ENCODE data around the gene F2RL1.
"Not testable (repeated sequence)": the region's sequence is repeated elsewhere in the genome, so short reads cannot be mapped to it uniquely, and the experiment has no call there.

Gene F2RL1

DNA sequence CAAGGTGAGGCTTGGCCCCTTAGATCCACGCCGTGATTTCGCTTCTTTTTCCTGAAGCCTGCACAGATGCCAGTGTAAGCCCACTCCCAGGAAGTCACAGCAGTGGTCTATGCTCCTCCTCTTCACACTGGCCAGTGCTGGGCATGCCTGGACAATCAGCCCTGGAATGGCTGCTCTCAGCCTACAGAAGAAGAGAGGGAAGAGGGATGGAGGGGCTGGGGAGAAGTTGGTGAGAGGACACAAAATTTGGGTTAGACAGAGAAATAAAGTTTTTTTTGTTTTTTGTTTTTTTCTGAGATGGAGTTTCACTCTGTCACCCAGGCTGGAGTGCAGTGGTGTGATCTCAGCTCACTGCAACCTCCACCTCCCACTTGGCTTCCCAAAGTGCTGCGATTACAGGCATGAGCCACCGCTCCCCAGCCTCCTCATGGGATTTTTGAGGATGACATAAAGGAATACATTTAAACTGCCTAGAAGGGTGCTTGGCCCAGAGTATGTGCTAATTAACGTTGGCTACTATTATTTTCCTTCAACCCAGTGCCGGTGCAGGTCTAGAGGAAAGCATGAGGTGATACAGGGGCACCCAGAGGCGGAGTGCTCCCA lies 31.8 kb downstream of the F2RL1 start:
- DNase-seq (ENCODE audit: low spot score): no peak

DNA sequence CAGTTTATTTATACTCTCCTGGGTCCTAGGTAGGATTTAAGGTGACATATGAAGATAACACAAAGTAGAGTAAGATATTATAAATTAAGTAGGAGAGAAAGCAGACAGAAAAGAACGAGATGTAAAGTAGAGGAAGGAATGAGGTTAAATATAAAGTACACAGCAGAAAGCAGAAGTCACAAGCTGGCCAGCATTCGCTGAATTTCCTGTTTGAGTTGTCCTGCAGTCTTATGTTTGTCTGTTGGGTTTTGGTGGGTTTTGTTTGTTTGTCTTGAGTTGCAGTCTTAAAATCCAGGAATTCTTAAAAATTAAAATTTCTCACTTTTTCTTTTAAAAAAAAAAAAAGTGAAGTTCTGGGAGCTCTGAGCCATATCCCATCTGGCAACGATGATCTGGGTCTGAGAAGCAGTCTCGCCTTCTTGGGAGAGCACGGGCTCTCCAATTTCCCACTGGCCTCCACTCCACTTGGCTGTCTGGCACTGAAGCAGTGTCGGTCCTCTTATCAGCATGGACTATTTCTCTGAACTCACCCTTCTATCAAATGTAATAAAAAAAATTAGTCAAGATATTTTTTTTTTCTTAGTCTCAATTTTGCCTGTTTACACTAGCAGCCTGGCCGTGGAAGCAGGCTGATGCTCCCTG lies 33.0 kb downstream of the F2RL1 start:
- no peak for DNase-seq (ENCODE audit: low spot score)

DNA sequence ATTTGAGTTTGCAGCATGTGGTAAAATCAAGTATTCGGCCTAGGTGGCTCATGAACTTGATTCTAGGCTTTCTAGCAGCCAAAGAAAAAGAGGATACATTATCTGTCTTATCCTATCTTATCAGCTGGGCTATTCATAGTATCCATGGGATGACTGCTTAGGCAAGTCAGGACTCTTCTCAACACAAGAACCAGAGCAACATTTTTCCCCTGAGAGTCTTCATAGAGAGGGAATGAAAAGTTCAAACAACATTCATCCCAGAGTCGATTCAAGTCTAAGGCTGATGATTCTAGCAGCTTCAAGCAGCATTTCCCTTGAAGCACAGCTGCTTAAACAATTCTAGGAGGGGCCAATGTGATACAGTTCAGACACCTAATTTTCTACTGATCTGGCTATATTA lies 33.9 kb downstream of the F2RL1 start:
- DNase-seq (ENCODE audit: low spot score): no peak

DNA sequence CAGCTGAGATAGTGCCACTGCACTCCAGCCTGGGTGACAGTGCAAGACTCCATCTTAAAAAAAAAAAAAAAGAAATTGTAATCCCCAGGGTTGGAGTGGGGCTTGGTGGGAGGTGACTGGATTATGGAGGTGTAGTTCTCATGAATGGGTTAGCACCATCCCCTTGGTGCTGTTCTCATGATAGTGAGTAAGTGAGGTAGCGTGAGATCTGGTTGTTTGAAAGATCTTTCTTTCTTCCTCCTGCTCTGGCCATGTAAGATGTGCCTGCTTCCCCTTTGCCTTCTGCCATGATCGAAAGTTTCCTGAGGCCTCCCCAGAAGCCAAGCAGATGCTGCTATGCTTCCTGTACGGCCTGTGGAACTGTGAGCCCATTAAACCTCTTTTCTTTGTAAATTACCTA lies 34.9 kb downstream of the F2RL1 start:
- not testable (repeated sequence) for DNase-seq (ENCODE audit: low spot score)

DNA sequence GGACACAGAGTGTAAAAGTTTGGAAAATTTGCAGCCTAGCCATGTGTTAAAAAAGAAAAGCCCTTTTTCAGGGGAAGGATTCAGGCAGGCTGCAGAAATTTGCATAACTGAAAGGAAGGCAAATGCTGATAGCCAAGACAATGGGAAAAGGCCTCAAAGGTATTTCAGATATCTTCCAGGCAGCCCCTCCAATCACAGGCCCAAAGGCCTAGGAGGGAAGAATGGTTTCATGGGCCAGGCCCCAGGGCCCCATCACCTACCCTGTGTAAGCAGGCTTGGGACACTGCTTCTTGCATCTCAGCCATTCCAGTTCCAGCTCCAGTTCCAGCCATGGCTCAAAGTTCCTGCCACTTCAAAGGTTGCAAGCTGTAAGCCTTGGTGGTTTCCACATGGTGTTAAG lies 35.8 kb downstream of the F2RL1 start:
- DNase-seq (ENCODE audit: low spot score): no peak

DNA sequence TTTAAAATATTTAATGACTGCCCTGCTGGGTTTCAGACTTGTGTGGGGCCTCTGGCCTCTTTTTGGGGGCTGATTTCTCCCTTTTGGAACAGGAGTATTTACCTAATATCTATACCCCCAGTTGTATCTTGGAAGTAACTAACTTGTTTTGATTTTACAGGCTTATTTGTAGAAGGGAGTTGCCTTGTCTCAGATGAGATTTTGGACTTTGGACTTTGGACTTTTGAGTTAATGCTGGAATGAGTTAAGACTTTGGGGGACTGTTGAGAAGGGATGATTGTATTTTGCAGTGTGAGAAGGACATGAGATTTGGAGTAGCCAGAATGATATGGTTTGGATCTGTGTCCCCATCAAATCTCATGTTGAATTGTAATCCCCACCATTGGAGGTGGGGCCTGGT lies 36.7 kb downstream of the F2RL1 start:
- DNase-seq (ENCODE audit: low spot score): not testable (repeated sequence)

DNA sequence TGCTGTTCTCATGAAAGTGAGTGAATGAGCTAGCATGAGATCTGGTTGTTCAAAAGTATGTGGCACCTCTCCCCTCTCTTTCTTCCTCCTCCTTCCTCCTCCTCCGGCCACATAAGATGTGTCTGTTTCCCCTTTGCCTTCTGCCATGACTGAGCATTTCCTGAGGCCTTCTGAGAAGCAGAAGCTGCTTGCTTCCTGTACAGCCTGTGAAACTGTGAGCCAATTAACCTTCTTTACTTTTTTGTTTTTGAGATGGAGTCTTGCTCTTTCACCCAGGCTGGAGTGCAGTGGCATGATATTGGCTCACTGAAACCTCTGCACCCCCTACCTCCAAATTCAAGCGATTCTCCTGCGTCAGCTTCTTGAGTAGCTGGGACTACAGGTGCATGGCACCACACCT lies 37.1 kb downstream of the F2RL1 start:
- DNase-seq (ENCODE audit: low spot score): no peak

DNA sequence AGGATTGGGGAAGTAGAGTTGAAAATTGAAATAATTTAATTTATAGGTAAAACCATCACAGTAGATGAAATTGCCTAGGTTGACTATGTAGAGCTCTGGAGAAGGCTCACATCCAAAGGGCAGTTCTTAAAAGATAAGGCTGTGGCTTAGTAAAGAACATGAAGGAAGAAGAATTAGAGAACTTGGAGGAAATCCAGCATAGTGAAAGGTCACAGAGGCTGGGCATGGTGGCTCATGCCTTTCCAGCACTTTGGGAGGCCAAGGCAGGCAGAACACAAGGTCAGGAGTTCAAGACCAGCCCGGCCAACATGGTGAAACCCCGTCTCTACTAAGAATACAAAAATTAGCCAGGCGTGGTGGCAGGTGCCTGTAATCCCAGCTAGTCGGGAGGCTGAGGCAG lies 38.0 kb downstream of the F2RL1 start:
- not testable (repeated sequence) for DNase-seq (ENCODE audit: low spot score)

DNA sequence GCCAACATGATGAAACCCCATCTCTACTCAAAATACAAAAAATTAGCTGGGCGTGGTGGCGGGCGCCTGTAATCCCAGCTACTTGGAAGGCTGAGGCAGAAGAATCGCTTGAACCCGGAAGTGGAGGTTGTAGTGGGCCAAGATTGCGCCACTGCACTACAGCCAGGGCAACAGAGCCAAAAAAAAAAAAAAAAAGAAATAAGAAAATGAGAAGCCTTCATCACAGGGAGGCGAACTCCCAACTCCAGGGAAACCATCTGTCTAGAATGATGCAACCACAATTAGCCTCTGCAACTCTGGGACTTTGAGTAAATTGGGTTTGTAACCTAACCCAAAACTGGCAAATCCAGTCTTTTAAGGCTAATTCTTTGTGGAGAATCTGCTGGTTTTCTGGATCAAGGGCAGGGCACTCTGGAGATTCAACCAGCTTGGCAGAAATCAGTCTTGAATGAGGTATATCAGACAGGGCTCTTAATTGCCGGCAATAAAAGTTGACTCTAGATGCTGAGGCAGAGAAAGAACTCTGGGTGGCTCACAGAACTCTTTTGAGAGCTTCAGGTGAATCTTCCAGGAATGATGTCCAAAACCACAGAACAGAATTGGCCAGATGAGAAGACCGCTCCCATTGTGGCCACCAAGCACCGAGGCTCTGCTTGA lies 40.9 kb downstream of the F2RL1 start:
- DNase-seq (ENCODE audit: low spot score): no peak

DNA sequence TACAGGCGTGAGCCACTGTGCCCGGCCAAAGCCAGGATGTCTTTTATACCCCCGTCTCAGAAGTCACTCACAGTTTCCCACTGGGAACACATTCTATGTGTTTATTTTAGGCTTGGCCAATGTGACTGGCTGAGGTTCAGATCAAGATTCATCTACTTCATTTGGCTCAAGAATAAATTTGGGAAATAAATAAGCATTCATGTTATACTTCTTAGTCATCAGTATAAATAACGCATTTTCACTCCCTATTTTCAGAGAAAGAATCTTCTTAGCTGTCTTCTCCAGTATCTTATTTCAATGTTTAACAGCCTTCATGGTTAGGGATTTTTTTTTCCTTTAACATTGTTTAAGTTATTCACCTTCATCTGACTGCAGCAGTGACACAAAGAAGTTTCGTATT lies 42.8 kb downstream of the F2RL1 start:
- DNase-seq (ENCODE audit: low spot score): no peak

DNA sequence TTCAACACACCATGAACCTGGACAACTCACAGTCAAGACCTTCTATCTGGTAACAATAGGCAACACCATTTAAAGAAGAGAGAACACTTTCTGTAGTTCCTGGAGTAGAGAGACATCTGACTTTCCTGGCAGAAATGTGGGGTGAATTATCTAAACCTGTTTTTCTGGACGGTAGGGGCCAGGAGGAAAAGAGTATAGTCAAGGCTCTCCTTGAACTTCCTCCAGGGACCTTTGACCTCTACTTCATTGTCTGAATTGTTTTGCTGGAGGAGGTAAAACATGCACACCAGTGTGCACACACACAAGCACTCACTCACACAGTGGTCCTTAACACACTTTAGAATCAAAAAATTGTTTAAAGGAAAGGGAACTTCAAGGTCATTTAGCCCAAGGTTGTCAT lies 44.2 kb downstream of the F2RL1 start:
- DNase-seq (ENCODE audit: low spot score): no peak

DNA sequence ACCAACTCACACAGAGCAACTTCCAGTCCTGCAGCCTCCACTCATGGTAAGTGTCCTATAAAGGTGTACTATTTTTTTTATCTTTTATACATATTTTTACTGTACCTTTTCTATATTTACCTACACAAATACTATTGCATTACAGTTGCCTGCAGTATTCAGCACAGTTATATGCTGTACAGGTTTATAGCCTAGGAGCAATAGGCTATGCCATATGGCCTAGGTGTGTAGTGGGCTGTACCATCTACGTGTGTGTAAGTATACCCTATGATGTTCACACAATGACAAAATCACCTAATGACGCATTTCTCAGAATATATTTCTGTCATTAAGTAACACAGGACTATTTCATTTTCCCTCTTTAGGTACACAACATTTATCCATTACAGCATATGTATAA lies 47.7 kb downstream of the F2RL1 start:
- DNase-seq (ENCODE audit: low spot score): no peak

DNA sequence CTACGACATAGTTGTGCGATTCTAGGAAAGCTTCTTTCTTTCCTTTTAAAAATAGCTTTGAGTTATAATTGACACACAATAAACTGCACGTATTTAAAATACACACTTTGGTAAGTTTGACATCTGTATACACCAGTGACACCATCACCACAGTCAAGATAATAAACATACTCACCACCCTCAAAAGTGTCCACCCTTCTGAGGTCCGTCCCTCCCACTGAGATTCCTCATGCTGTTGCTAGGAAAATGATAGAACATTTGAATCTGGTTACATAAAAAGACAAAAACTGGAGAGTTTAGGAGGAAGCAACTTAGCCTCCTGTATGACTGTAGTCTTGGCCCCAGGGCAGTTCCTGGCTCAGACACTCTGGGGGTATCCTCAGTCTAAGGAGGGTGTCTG lies 48.2 kb downstream of the F2RL1 start:
- DNase-seq (ENCODE audit: low spot score): no peak

DNA sequence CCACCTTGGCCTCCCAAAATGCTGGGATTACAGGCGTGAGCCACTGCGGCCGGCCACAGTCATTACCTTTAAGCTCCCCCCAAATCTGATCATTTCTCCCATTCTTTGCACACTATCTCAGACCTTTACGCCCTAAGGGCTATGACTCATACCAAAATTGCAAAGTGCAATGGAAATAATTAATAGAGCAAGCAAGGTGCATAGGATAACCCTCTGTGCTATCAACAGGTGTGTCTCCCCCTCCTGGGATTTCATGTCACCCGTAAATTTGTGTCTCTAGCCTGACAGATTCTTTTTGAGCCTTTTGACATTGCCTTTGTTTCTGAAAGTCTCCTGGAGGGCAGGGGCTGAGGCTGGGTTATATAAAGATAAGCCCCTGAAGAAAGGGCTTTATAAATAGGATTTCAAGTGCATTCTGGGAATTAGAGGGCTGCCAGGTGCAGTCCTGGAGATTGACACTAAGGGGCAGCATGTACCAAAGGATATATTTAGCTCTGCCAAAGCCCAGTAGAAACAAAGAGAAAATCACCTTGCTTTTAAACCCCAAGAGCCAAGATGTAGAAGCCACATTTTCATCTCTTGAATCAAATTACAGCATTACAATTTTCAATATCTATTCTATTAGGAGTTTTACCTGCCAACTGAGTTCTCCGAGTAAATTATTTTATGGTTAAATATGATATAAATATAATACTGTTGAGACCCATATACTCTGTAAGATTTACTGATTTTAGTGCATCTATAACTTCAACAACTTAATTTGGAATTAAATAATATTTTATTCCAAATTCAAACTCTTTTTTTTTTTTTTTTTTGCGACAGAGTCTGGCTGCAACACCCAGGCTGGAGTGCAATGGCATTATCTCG lies 49.2 kb downstream of the F2RL1 start:
- peak; percentile 43 for DNase-seq (ENCODE audit: low spot score)

DNA sequence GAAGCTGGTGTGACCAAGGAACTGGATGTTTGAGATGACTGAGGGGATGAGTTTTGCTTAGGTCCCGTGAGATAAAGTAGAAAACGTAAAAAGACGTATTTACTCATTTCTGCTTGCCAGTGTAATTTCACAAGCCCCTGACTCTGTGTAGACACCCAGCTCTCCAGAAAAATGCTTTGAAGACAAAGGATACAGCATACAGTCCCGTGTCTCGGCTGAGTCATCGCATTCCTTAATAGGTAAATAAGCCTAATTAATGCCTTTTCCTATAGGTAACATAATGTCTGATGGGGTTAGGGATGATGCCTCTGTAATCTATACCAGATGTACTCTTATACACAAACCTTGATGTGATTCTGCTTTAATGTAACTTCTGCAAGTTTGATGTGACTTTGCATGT lies 51.2 kb downstream of the F2RL1 start:
- DNase-seq (ENCODE audit: low spot score): no peak

DNA sequence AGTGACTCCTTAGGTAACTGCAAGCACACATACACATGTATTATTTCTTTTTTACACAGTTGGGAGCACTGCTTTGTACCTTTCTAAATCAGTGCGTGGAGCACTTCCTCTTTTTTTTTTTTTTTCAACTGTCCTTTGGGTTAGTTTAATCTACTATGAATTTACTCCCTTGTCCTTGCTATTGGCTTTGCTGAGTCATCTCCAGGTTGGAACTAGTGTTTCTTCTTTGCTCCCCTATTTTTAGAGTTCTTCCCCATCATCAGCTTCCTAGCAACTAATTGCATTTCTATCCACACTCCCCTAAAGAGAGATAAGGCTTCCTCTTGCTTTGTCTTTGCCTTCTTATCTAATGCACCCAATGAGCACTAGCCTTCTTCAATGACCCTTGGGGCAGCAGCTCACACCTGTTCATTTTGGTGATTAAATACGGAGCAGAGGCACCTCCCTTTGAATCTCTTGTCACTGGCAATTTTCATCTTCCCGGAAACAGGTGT lies 55.3 kb downstream of the F2RL1 start:
- no peak for DNase-seq (ENCODE audit: low spot score)
